Subcutaneous abdominal adipose tissue (tissue), 5 donors: ENCODE results near the gene SBF2.

Experiments used
- H3K27ac ChIP-seq: one replicate; pipeline ENCODE4 v1.7.0; 2013; ENCODE audit warnings: low read depth, mild to moderate bottlenecking, inconsistent platforms, low read length, moderate library complexity
- H3K27me3 ChIP-seq, 5 donors: one replicate each; pipeline ENCODE4 v1.7.0; 2013; ENCODE audit warnings: low read length in 5 of 5, inconsistent platforms in 1 of 5; ENCODE audit not compliant: control insufficient read depth in 5 of 5, insufficient read depth in 4 of 5
- H3K36me3 ChIP-seq, 5 donors: one replicate each; pipeline ENCODE4 v1.7.0; 2013; ENCODE audit warnings: low read length in 5 of 5; ENCODE audit not compliant: control insufficient read depth in 5 of 5, insufficient read depth in 5 of 5
- H3K4me1 ChIP-seq, 5 donors: one replicate each; pipeline ENCODE4 v1.7.0; 2013; ENCODE audit warnings: low read length in 5 of 5, mild to moderate bottlenecking in 3 of 5, moderate library complexity in 1 of 5; ENCODE audit not compliant: control insufficient read depth in 5 of 5, insufficient read depth in 5 of 5
- H3K4me3 ChIP-seq, 5 donors: one replicate each; pipeline ENCODE4 v1.7.0; 2013; ENCODE audit warnings: low read length in 5 of 5, low read depth in 1 of 5
- H3K9ac ChIP-seq, 5 donors: one replicate each; pipeline ENCODE4 v1.7.0; 2013; ENCODE audit warnings: low read length in 5 of 5, mild to moderate bottlenecking in 4 of 5, moderate library complexity in 3 of 5
- H3K9me3 ChIP-seq, 5 donors: one replicate each; pipeline ENCODE4 v1.7.0; 2013; ENCODE audit warnings: low read length in 5 of 5; ENCODE audit not compliant: control insufficient read depth in 5 of 5
- donor health status: healthy.
- donor health status: healthy.
- donor health status: healthy.
- donor health status: healthy.
- donor health status: healthy.

Gene SBF2

GRCh38 chr11:10317776-10318526 is 23.9 kb upstream of the SBF2 start:
- Histone ChIP-seq H3K27ac (peak overlapping the region; percentile 94), H3K4me3 (peak overlapping the region in 1 of 5 donors; percentile 37), H3K36me3 (no peaks in the 10 kb centered on the region), H3K9ac (peak overlapping the region in 3 of 5 donors; percentile 7 to 56 (median 30)), H3K27me3 (no peaks in the 10 kb centered on the region), H3K9me3 (no peaks in the 10 kb centered on the region), H3K4me1 (peaks cover 7 to 46% (median 43%) of the 10 kb centered on the region in 5 donors)

GRCh38 chr11:10317151-10317755 is 23.2 kb upstream of the SBF2 start:
- peak overlapping the region in 2 of 5 donors; percentile 15 to 30 for H3K9ac ChIP-seq
- peak overlapping the region in 1 of 5 donors; percentile 37 for H3K4me3 ChIP-seq
- H3K27ac ChIP-seq = peak overlapping the region; percentile 94

GRCh38 chr11:10315083-10315482 is 21.1 kb upstream of the SBF2 start:
- no peak overlapping the region for H3K4me3 ChIP-seq
- H3K9me3 ChIP-seq = peaks cover 0 to 7% (median 0%) of the 10 kb centered on the region in 5 donors
- peaks cover 4 to 32% (median 23%) of the 10 kb centered on the region in 5 donors for H3K4me1 ChIP-seq
- H3K9ac ChIP-seq = no peak overlapping the region
- H3K36me3 ChIP-seq = no peaks in the 10 kb centered on the region
- no peaks in the 10 kb centered on the region for H3K27me3 ChIP-seq
- H3K27ac ChIP-seq = no peak overlapping the region

More at GRCh38 chr11:10317151-10317755, 23.2 kb upstream of the SBF2 start:
- Histone ChIP-seq H3K9me3 (no peaks in the 10 kb centered on the region), H3K4me1 (peaks cover 4 to 39% (median 37%) of the 10 kb centered on the region in 5 donors), H3K36me3 (no peaks in the 10 kb centered on the region), H3K27me3 (no peaks in the 10 kb centered on the region)

GRCh38 chr11:10314199-10315072 is 20.4 kb upstream of the SBF2 start:
- Histone ChIP-seq H3K9me3 (peaks cover 0 to 7% (median 0%) of the 10 kb centered on the region in 5 donors), H3K27ac (no peak overlapping the region), H3K4me1 (peaks cover 4 to 26% (median 25%) of the 10 kb centered on the region in 5 donors), H3K36me3 (no peaks in the 10 kb centered on the region), H3K4me3 (no peak overlapping the region), H3K9ac (no peak overlapping the region), H3K27me3 (no peaks in the 10 kb centered on the region)

- Histone ChIP-seq H3K4me1 (peaks cover 2 to 28% (median 22%) of the 10 kb centered on the region in 5 donors), H3K27me3 (no peaks in the 10 kb centered on the region), H3K36me3 (peaks cover 0 to 3% (median 0%) of the 10 kb centered on the region in 5 donors), H3K27ac (no peak overlapping the region), H3K4me3 (no peak overlapping the region), H3K9ac (no peak overlapping the region), H3K9me3 (peaks cover 0 to 7% (median 0%) of the 10 kb centered on the region in 5 donors)
Measured at GRCh38 chr11:10311802-10312201, 17.8 kb upstream of the SBF2 start.

GRCh38 chr11:10310301-10310841 is 16.4 kb upstream of the SBF2 start:
- Histone ChIP-seq H3K4me3 (no peak overlapping the region), H3K9ac (peak overlapping the region in 1 of 5 donors; percentile 16), H3K36me3 (peaks cover 0 to 14% (median 2%) of the 10 kb centered on the region in 5 donors), H3K27me3 (no peaks in the 10 kb centered on the region), H3K9me3 (peaks cover 0 to 7% (median 0%) of the 10 kb centered on the region in 5 donors), H3K4me1 (peaks cover 2 to 40% (median 33%) of the 10 kb centered on the region in 5 donors), H3K27ac (peak overlapping the region; percentile 94)

GRCh38 chr11:10309163-10310093 is 15.4 kb upstream of the SBF2 start:
- peak overlapping the region in 1 of 5 donors; percentile 67 for H3K4me3 ChIP-seq
- H3K27ac ChIP-seq = peak overlapping the region; percentile 94
- H3K4me1 ChIP-seq = peaks cover 4 to 47% (median 34%) of the 10 kb centered on the region in 5 donors
- H3K36me3 ChIP-seq = peaks cover 0 to 14% (median 2%) of the 10 kb centered on the region in 5 donors
- H3K27me3 ChIP-seq = no peaks in the 10 kb centered on the region
- H3K9ac ChIP-seq = peak overlapping the region in 1 of 5 donors; percentile 98
- peaks cover 0 to 7% (median 0%) of the 10 kb centered on the region in 5 donors for H3K9me3 ChIP-seq

GRCh38 chr11:10308201-10308954 is 14.4 kb upstream of the SBF2 start:
- peak overlapping the region; percentile 70 to 98 (median 89) for H3K9ac ChIP-seq
- peaks cover 0 to 7% (median 0%) of the 10 kb centered on the region in 5 donors for H3K9me3 ChIP-seq
- H3K27me3 ChIP-seq = no peaks in the 10 kb centered on the region
- peaks cover 0 to 14% (median 2%) of the 10 kb centered on the region in 5 donors for H3K36me3 ChIP-seq
- peak overlapping the region; percentile 94 for H3K27ac ChIP-seq
- H3K4me1 ChIP-seq = peaks cover 4 to 58% (median 44%) of the 10 kb centered on the region in 5 donors
- H3K4me3 ChIP-seq = peak overlapping the region; percentile 67 to 97 (median 90)
